Testis (tissue), 2 donors: ENCODE data around the gene ANKRD22.

Experiments
- POLR2A ChIP-seq: fragments of 450-650 bp; IDR thresholded peaks from one replicate; pipeline ENCODE4 v1.6.1; 2017; ENCODE audit warnings: antibody characterized with exemption, mild to moderate bottlenecking, moderate library complexity
- TF ChIP-seq, protein P1 (sequence below), 3 experiments: fragments of 450-650 bp in 2 of 3; fragments of 200-600 bp in 1 of 3; sonication (generic) in 1 of 3; IDR thresholded peaks; one replicate each; pipeline ENCODE4 v1.5.1; 2016 to 2019; ENCODE audit warnings: antibody characterized with exemption in 3 of 3, mild to moderate bottlenecking in 2 of 3, moderate library complexity in 1 of 3

DNA sequence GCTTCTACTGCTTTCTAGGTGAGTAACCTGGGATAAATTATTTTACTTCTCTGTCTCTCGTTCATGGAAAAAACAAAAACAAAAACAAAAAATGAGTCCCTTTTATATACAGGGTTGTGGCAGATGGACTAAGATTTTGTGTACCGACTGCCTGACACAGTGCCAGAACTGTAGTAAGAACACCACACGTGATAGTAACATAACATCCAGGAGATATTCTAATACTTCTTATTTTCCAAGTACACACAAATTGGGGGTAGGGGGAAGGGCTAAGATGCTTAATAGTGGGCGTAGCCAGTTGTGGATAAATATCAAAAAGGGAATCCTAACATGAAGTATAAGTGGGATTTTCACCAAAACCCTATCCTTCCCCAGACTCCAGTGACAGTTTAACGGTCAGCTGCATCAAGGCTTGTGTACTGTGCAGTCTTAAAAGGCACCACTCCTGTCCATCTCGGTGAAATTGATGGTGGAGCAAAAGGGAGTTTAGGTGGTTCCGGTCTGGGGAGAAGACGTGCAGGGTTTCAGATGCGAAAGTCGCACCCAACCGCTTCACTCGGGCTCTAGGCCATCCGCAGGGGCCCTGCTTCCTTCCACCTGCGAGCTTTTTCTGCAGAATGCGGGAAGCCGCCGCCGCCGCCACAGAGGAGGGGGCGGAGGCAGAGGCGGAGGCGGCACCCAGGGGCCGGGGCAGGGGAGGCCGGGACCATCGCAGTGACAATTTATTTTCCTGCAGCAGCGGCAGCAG lies 28.1 kb upstream of the ANKRD22 start, which contains the start of gene STAMBPL1:
- TF ChIP-seq POLR2A = no peak
- TF ChIP-seq, protein P1, sequence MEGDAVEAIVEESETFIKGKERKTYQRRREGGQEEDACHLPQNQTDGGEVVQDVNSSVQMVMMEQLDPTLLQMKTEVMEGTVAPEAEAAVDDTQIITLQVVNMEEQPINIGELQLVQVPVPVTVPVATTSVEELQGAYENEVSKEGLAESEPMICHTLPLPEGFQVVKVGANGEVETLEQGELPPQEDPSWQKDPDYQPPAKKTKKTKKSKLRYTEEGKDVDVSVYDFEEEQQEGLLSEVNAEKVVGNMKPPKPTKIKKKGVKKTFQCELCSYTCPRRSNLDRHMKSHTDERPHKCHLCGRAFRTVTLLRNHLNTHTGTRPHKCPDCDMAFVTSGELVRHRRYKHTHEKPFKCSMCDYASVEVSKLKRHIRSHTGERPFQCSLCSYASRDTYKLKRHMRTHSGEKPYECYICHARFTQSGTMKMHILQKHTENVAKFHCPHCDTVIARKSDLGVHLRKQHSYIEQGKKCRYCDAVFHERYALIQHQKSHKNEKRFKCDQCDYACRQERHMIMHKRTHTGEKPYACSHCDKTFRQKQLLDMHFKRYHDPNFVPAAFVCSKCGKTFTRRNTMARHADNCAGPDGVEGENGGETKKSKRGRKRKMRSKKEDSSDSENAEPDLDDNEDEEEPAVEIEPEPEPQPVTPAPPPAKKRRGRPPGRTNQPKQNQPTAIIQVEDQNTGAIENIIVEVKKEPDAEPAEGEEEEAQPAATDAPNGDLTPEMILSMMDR (IDR thresholded peaks at IDR 0.05) = no peak
